TTC549 (cell line): ENCODE measurements around the gene CHST3.
"Not testable (repeated sequence)": the region's sequence is repeated elsewhere in the genome, so short reads cannot be mapped to it uniquely, and the experiment has no call there.

Experiments
- FAIRE-seq: peaks from 2 replicates; lab custom pipeline; 2012; peaks lifted over from hg19 to GRCh38; lab: Jason Lieb, UNC

Gene CHST3, protein sequence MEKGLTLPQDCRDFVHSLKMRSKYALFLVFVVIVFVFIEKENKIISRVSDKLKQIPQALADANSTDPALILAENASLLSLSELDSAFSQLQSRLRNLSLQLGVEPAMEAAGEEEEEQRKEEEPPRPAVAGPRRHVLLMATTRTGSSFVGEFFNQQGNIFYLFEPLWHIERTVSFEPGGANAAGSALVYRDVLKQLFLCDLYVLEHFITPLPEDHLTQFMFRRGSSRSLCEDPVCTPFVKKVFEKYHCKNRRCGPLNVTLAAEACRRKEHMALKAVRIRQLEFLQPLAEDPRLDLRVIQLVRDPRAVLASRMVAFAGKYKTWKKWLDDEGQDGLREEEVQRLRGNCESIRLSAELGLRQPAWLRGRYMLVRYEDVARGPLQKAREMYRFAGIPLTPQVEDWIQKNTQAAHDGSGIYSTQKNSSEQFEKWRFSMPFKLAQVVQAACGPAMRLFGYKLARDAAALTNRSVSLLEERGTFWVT

DNA sequence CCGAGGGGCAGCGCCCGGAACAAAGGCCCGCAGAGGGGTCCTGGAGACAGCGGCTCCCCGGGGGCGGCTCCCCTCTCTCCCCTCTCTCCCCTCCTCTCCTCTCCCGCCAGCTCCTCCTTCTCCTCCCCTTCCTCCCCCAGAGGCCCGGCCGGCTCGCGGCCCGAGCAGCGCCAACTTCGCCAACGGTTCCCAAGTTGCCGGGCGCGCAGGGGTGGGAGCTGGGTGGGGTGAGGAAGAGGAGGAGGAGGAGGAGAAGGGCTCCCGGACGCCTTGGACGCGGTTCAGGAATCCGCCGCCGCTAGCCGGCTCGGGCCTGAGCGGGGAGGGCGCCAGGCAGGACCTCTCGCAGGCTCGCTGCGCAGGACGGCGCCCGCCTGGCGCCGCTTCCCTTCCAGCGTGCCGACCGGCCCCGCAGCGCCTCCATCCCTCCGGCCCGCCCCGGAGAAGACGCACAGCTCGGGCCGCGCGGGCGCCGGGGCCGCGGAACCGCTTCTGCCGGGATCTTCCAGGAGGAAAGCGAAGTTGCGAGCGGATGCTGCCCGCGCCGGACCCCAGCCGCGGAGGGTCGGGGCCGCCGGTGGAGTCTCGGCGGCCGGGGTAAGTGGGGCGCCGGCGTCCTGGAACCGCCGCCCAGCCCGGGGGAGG lies at the start of gene CHST3:
Gene CHST3, plus strand, starts transcription at position 298 of the 645 bp plus-strand sequence. CDS start 41,448 bp downstream, outside the sequence.
- no peak for FAIRE-seq

DNA sequence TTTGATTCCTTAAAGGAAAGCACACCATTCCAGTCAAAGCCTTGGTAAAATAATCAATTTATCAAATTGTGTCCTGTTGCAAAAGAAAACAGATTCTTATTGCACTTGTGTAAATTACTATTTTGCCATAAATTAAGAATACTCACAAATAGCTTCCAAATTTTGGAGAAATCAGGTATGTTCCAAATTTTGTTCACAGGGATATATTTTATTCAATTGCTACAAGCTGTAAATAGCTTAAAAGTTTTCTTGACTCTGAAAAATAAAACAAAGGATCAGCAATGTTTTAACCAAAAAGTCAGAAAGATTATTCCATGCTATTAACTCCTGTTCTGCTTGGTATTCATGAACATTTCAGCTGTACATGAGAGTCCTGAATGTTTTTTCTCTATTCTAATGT lies 47.4 kb upstream of the CHST3 start:
- no peak for FAIRE-seq

DNA sequence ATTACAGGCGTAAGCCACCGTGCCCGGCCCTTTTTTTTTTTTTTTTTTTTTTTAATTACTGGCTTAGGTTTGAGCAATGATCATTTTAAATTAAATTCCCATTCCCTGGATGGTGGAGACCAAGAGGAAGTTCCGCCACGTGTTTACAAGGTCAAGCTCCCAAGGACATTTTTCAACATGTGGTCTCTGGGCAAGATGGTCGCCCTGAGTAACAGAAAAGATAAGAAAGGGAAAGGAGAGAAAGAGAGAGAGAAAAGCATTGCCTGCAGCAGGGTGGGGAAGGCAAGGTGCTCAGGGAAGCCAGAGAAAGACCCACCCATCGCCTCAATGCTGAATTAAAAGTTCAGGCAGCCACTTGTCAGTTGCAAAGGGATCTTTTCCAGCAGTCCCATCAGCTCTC lies 45.2 kb upstream of the CHST3 start:
- no peak for FAIRE-seq

DNA sequence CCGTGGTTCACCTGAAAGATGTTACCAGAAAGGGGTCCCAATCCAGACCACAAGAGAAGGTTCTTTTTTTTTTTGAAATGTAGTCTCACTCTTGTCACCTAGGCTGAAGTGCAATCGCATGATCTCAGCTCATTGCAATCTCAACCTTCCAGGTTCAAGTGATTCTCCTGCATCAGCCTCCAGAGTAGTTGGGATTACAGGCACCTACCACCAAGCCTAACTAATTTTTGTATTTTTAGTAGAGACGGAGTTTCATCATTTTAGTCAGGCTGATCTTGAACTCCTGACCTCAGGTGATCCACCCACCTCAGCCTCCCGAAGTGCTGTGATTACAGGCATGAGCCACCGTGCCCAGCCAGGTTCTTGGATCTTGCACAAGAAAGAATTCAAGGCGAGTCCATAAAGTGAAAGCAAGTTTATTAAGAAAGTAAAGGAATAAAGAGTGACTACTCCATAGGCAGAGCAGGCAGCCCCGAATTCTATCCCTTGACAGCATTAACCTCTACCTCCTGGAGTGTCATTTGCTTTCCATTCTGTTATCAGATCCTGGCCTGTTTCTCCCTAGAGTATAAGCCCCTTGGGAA lies 44.1 kb upstream of the CHST3 start:
- FAIRE-seq = not testable (repeated sequence)

DNA sequence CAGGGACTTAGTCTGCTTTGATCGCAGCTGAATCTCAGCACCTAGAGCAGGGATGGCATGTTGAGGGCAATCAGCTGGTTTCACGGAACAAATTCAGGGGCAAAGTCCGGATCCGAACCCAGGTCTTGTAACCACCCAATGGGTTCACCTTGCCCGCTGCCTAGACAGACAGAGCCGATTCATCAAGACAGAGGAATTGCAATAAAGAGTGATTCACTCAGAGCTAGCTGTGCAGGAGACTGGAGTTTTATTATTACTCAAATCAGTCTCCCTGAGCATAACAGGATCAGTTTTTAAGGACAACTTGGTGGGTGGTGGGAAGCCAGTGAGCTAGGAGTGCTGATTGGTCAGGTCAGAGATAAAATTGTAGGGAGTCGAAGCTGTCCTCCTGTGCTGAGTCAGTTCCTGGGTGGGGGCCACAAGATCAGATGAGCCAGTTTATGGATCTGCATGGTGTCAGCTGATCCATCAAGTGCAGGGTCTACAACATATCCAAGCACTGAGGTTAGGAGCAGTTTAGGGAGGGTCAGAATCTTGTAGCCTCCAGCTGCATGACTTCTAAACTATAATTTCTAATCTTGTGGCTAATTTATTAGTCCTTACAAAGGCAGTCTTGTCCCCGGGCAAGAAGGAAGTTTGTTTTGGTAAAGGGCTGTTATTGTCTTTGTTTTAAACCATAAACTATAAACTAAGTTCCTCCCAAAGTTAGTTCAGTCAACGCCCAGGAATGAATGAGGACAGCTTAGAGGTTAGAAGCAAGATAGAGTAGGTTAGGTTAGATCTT lies 43.5 kb upstream of the CHST3 start:
- FAIRE-seq = no peak

DNA sequence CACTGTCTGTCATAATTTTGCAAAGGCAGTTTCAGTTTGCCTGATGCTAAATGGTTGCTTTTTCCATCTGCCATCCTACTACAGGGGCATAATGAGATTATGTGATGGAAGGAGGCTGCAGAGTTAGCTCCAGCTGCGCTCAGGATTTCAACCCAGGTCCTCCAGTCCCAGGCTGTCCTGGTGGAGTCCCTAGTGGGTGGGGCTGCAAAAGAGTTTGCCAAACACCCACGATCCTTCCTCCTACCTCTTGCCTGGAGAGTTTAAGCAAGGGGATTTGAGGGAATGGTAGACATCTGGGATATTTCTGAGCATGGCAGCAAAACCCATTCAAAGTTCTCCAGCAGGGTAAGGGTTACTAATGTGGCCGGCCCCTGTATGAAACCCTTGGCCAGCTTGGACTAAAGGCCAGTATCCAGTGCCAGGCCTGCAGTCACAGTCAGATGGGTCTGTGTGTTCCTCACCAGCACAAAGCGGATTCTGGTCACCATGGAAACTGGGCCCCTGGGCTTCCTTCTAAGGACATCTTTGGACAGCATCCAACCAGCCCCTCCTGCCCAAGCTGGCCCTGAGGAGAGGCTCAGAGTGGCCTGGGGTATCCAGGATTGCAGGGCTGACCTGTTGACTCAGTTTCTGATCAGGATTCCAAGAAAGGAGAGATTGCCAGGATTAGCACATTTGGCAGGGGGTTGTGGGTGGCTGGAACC lies 42.7 kb upstream of the CHST3 start:
- no peak for FAIRE-seq

DNA sequence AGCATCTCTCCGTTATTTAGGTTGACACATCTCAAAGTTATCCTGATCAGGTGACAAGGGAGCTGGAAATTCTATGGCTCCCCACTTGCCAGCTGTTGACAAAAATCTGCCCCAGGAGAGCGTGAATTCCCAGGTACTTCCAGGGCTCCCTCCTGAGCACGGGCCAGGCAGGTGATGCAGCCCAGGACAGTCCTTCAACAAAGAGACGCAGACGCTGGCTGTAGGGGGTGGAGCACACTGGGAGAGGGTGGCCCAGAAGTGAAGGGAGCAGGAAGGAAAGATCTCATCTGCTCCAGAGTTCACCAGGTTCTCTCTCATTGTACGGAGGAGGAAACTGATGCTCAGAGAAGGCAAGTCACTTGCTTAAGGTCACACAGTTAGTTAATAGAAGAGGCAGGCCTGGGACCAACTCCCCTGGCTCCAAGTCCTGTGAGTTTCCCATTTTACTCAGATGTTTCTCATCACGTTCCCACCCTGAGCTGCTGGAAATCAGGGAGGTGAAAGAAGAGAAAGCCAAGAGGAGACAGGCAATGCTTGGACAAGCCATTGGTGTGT lies 41.0 kb upstream of the CHST3 start:
- FAIRE-seq = no peak

DNA sequence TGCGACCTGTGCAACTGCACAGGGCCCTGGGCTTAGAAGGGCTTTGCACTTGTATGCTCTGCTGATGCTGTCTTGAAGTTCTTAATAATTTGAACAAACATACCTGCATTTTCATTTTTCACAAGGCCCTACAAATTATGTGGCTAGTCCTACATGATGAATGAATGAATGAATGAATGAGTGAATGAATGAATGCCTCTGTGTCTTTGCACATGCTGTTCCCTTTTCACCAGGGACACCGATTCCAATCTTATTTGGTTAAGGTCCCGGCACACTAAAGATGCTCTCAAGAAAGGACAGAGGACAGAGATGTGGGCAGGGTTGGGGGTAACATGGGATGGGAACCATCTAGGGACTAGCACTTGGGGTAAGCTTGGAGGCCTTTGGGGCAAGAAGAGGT lies 39.4 kb upstream of the CHST3 start:
- no peak for FAIRE-seq

DNA sequence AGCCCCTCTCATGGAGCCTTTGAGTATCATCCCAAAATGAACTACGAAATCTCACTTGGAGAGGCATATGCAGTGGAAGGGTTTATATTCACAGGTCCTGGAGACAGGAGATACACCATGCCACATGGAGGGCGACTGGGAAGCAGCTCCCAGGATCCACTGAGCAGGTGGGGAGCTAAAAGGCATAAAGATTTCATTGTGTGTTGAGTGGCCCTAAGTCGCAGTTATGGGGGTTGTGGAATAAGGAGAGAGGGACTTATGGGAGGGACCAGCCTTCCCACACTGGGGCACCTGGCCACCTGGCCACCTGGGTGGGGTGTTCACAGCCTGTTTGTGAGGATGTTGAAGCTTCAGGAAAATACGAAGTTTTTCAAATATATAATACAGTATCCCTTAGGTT lies 37.0 kb upstream of the CHST3 start:
- FAIRE-seq = no peak

DNA sequence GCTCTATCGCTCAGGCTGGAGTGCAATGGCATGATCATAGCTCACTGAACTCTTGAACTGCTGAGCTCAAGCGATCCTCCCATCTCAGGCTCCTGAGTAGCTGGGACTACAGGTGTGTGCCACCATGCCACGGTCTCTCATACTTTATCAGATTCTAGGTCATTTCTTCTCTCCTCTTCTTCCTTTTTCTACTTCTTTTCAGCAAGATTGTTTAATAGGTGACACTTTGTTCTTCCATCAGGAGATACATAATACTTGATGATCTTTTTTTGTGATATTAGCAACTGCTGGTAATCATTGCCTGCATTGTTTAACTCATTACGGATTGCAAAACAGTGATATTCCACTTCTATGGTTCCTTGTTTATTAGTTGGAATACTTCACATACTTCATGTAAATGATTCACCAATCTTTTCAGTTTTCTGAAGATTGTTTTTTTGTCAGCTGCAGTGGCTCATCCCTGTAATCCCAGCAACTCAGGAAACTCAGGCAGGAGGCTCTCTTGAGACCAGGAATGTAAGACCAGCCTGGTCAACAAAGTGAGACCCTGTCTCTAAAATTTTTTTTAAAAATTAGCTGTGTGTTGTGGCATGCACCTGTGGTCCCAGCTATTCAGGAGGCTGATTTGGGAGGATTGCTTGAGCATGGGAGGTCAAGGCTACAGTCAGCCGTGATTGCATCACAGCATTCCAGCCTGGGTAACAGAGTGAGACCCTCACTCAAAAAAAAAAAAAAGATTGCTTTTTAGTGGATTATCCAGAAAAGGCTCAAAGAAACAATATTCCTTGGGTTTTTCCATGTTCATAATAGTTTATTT lies 36.2 kb upstream of the CHST3 start:
- FAIRE-seq = no peak

DNA sequence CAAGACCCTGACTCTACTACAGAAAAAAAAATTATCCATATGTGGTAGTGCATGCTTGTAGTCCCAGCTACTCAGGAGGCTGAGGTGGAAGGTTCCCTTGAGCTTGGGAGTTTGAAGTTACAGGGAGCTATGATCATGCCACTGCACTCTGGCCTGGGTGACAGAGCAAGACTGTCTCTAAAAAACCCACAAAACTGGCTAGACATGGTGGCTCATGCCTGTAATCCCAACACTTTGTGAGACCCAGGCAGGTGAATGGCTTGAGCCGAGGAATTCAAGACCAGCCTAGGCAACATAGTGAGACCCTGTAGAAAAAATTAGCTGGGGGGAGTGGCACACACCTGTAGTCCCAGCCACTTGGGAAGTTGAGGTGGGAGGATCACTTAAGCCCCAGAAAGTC lies 32.9 kb upstream of the CHST3 start:
- no peak for FAIRE-seq

DNA sequence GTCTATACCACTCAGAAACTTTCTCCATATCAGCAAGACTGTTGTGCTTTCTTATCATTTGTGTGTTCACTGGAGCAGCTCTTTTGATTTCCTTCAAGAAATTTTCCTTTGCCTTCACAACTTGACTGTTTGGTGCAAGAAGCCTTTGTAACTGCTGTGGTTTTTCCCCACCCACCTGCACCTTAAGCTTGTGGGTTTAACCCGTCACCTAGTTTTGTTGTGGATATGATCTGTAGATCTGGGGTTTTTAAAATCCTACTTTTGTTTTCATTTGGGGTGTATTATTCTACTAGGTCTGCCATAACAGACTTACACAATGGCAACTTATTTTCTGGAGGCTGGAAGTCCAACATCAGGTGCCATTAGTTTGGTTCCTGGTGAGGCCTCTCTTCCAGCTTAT lies 30.5 kb upstream of the CHST3 start:
- FAIRE-seq = no peak

DNA sequence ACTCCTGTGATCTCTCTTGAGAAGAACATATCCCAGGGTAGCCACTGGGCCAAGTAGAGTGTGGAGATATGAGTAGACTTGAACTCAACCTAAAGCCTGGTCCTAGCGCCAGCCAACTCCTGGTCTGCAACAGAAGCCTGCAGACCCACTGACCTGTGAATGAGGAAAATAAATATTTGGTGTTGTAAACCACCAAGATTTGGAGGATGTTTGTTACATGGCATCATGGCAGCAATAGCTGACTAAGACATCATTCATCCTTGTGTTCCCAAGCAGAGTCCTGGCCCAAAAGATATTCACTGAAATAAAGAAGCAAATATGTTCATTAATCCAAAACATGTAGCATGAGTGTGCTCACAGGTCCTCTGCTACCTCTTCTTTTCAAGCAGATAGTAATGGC lies 26.0 kb upstream of the CHST3 start:
- FAIRE-seq = no peak

DNA sequence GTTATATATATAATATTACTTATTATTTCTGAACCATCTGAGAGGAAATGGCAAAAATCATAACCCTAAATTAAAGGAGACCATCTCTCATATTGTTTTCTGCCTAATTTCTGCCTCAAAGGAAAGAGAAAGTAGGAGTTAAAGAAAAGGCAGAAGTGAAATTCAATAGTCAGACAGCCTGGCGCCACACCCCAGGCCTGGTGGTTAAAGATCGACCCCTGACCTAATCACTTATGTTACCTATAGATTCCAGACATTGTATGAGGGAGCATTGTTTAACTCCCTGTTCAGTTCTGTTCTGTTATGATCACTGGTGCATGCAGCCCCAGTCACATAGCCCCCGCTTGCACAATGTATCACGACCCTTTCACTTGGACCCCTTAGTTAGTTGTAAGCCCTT lies 24.9 kb upstream of the CHST3 start:
- no peak for FAIRE-seq

DNA sequence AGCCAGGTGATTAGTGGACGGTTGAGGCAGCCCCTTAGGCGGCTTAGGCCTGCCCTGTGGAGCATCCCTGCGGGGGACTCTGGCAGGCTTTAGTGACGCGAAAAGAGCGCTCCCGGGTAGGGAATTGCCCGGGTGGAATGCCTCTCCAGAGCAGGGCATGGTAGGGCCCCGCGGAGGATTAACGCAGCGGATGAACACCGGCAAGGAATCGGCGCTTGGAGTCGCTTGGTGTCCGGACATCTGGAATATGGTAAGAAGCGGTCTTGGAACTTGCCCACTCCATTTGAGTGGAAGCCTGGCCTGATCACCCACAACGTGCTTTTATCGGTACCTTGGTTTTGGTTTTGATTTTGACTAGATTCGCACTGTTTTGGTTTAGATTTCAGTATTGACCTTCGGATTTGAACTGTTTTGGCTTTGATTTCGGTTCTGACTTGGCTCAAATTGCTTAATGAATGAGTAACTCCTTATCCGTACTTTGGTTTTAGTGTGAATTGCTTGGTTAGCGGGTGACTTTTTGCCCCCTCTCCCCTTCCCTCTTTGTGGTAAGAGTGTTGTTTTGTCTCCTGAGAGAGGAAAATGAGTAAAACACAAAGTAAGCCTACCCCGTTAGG lies 24.2 kb upstream of the CHST3 start:
- no peak for FAIRE-seq

DNA sequence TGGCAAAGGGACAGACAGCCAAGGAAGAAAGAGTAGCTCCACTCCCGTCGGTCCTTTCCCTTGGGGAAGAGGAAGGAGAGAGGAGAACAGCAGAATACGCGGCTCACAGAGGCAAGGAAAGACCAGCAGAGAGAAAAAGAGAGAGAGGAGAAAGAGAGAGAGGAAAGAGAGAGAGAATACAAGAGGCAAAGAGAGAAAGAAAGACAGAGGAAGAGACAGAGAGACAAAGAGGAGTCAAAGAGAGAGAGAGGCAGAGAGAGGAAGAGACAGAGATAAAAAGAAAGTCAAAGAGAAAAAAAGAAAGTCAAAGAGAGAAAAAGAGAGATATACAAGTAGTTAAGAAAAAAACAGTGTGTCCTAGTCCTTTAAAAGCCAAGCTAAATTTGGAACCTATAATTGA lies 23.4 kb upstream of the CHST3 start:
- no peak for FAIRE-seq

DNA sequence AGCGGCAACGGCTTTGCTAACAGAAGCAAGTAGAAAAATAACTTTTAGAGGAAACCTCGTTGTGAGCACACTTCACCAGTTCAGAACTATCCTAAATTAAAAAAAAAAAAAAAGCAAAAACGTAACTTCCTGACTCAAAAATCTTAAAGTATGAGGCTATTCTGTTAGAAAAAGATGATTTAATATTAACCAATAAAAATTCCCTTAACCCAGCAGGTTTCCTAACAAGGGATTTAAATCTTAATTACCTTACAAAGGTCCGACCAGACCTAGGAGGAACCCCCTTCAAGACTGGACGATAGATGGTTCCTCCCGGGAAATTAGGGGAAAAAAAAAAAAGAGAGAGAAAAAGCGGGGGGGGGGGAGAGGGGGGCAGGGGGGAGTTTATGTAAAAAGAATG lies 22.9 kb upstream of the CHST3 start:
- no peak for FAIRE-seq

DNA sequence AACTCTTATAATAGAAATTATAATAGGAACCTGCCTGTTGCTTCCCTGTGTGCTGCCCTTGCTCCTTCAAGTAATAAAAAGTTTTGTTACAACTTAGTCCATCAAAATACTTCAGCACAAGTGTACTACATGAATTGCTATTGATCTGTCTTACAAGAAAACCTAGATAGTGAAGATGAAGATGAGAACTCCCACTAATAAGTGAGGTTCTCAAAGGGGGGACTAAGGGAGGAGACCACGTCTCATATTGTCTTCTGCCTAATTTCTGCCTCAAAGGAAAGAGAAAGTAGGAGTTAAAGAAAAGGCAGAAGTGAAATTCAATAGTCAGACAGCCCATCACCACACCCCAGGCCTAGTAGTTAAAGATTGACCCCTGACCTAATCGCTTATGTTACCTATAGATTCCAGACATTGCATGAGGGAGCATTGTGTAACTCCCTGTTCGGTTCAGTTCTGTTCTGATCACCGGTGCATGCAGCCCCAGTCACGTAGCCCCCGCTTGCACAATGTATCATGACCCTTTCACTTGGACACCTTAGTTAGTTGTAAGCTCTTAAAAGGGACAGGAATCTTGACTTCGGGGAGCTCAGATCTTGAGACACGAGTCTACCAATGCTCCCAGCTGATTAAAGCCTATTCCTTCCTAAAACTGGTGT lies 18.2 kb upstream of the CHST3 start:
- no peak for FAIRE-seq

DNA sequence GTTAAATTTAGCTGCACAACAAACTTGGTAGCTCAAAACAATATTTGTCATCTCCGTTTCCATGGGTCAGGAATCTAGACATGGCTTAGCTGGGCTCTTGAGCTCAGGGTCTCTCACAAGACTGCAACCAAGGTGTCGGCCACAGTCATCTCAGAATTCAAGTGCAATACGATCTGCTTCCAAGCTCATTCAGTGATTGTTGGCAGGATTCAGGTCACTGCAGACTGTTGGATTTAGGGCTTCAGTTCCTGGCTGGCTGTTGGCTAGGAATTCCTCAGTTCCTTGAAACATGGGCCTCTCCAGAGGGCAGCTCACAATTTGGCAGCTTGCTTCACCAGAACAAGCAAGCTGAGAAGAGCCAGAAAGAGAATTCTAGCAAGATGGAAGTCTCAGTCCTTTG lies 17.5 kb upstream of the CHST3 start:
- FAIRE-seq = no peak
